Stimulated activated CD8-positive, alpha-beta memory T cell treated with anti-CD3 and anti-CD28 coated beads, Interleukin-4, amount 100 ng/mL, for 4 hours (primary cell): ENCODE data around the gene APOL1.
"Not testable (repeated sequence)": the region's sequence is repeated elsewhere in the genome, so short reads cannot be mapped to it uniquely, and the experiment has no call there.

Experiments used
- DNase-seq, 2 donors: peaks; one replicate each; pipeline ENCODE4 v3.0.0-alpha.2; 2020; ENCODE audit warnings: low read depth in 2 of 2, low spot score in 1 of 2

APOL1 gene

GRCh38 chr22:36252754-36253522, at the start of gene APOL1:
Gene APOL1, plus strand, starts transcription at chr22:36253133. Its CDS starts 1,823 bp downstream, at chr22:36254956.
- no peak for DNase-seq

GRCh38 chr22:36203441-36203840, 49.5 kb upstream of the APOL1 start:
- DNase-seq, result not testable (repeated sequence)

- no peak for DNase-seq
Measured at GRCh38 chr22:36204001-36204631, 48.8 kb upstream of the APOL1 start.

- no peak for DNase-seq
Measured at GRCh38 chr22:36204632-36205015, 48.3 kb upstream of the APOL1 start.

- not testable (repeated sequence) for DNase-seq
Measured at GRCh38 chr22:36205573-36205972, 47.4 kb upstream of the APOL1 start.

GRCh38 chr22:36206255-36206654, 46.7 kb upstream of the APOL1 start:
- no peak for DNase-seq

GRCh38 chr22:36208162-36208765, 44.7 kb upstream of the APOL1 start:
- no peak for DNase-seq

- no peak for DNase-seq
Measured at GRCh38 chr22:36208914-36209313, 44.0 kb upstream of the APOL1 start.

- not testable (repeated sequence) for DNase-seq
Measured at GRCh38 chr22:36209488-36209908, 43.4 kb upstream of the APOL1 start.

- DNase-seq, result no peak
Measured at GRCh38 chr22:36210224-36210623, 42.7 kb upstream of the APOL1 start.

GRCh38 chr22:36211237-36211861, 41.6 kb upstream of the APOL1 start:
- DNase-seq, result no peak

GRCh38 chr22:36212901-36213300, 40.0 kb upstream of the APOL1 start:
- DNase-seq, result no peak

- no peak for DNase-seq
Measured at GRCh38 chr22:36213586-36213985, 39.3 kb upstream of the APOL1 start.

- no peak for DNase-seq
Measured at GRCh38 chr22:36215981-36216380, 37.0 kb upstream of the APOL1 start.

- no peak for DNase-seq
Measured at GRCh38 chr22:36218648-36219193, 34.2 kb upstream of the APOL1 start.

GRCh38 chr22:36220451-36220921, 32.4 kb upstream of the APOL1 start:
- no peak for DNase-seq

GRCh38 chr22:36221799-36222751, 30.9 kb upstream of the APOL1 start:
- no peak for DNase-seq

- no peak for DNase-seq
Measured at GRCh38 chr22:36222887-36223450, 30.0 kb upstream of the APOL1 start.

- no peak for DNase-seq
Measured at GRCh38 chr22:36223504-36223903, 29.4 kb upstream of the APOL1 start.

- no peak for DNase-seq
Measured at GRCh38 chr22:36224245-36224644, 28.7 kb upstream of the APOL1 start.
